Activated CD8-positive, alpha-beta T cell treated with anti-CD3 and anti-CD28 coated beads for 36 hours (primary cell): ENCODE measurements around the gene BRINP1. TPM values are rescaled to one million over a fixed set of nuclear protein-coding genes. Genes with fewer than 3 reads are reported as not detected.

Experiments used
- ATAC-seq: fragments of 200-7000 bp; cut with Tn5 transposase; one replicate; pipeline ENCODE4 v1.10.0; 2021; ENCODE audit warnings: mild to moderate bottlenecking, moderate library complexity
- CTCF ChIA-PET: fragments of 350-600 bp; sonication (Branson Sonifier 250); formaldehyde crosslinking; loops from one replicate; lab custom pipeline; 2021; ENCODE audit warnings: antibody characterized with exemption; lab: Charles Lee
- POLR2A ChIA-PET: fragments of 350-600 bp; sonication (Branson Sonifier 250); formaldehyde crosslinking; loops from one replicate; lab custom pipeline; 2021; ENCODE audit warnings: antibody characterized with exemption; lab: Charles Lee
- DNase-seq: peaks from one replicate; pipeline ENCODE4 v3.0.0-alpha.2; 2020
- H3K27ac Mint-ChIP-seq: one replicate; pipeline ENCODE4 v1.8.0; 2021; ENCODE audit warnings: mild to moderate bottlenecking, mixed read lengths
- H3K27me3 Mint-ChIP-seq: one replicate; pipeline ENCODE4 v1.8.0; 2021; ENCODE audit warnings: mixed read lengths
- H3K36me3 Mint-ChIP-seq: one replicate; pipeline ENCODE4 v1.8.0; 2021; ENCODE audit warnings: low read depth, mixed read lengths
- H3K4me1 Mint-ChIP-seq: one replicate; pipeline ENCODE4 v1.8.0; 2021; ENCODE audit warnings: low read depth, mixed read lengths
- H3K4me3 Mint-ChIP-seq: one replicate; pipeline ENCODE4 v1.8.0; 2021; ENCODE audit warnings: mild to moderate bottlenecking, moderate library complexity, mixed read lengths
- H3K9me3 Mint-ChIP-seq: one replicate; pipeline ENCODE4 v1.8.0; 2021; ENCODE audit warnings: mixed read lengths
- intact Hi-C: fragments of 100-400 bp; cut with micrococcal nuclease; formaldehyde crosslinking; loops from one replicate; pipeline ENCODE4 v1.10.0; 2022
- total RNA-seq, 2 experiments: library from RNA; stranded (reverse); gene quantifications; one replicate each; pipeline ENCODE4 v1.2.3, GENCODE V29; 2021
- TF ChIP-seq, protein P1 (sequence below): fragments of 200-600 bp; IDR thresholded peaks from one replicate; pipeline ENCODE4 v1.8.0; 2022; ENCODE audit warnings: antibody characterized with exemption, mild to moderate bottlenecking

Gene BRINP1
- total RNA-seq, 2 experiments from 2014 or later = not detected

DNA sequence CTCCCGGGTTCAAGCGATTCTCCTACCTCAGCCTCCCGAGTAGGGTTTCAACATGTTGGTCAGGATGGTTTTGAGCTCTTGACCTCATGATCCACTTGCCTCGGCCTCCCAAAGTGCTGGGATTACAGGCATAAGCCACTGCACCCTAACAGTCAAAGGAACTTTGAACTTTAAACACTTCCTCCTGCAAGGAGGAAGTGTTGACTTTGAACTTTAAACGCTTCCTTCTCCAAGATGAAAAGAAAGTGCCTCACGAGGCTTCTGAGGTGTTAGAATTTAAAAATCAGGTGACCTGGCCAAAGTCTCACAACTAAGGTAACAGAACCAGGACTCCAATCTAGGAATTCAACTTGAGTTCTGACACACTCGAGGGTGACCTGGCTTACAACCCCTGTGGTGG lies 150.9 kb downstream of the BRINP1 start:
- intact Hi-C loops = no loop called here
- ATAC-seq (no peak), DNase-seq (no peak)
- CTCF ChIA-PET = no interaction called here
- Mint-ChIP-seq H3K4me3 (no peak overlapping the region), H3K36me3 (no peaks in the 10 kb centered on the region), H3K4me1 (no peaks in the 10 kb centered on the region), H3K9me3 (peaks cover 8% of the 10 kb centered on the region), H3K27ac (no peak overlapping the region), H3K27me3 (no peaks in the 10 kb centered on the region)
- POLR2A ChIA-PET = no interaction called here
- TF ChIP-seq, protein P1, sequence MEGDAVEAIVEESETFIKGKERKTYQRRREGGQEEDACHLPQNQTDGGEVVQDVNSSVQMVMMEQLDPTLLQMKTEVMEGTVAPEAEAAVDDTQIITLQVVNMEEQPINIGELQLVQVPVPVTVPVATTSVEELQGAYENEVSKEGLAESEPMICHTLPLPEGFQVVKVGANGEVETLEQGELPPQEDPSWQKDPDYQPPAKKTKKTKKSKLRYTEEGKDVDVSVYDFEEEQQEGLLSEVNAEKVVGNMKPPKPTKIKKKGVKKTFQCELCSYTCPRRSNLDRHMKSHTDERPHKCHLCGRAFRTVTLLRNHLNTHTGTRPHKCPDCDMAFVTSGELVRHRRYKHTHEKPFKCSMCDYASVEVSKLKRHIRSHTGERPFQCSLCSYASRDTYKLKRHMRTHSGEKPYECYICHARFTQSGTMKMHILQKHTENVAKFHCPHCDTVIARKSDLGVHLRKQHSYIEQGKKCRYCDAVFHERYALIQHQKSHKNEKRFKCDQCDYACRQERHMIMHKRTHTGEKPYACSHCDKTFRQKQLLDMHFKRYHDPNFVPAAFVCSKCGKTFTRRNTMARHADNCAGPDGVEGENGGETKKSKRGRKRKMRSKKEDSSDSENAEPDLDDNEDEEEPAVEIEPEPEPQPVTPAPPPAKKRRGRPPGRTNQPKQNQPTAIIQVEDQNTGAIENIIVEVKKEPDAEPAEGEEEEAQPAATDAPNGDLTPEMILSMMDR = no peak

DNA sequence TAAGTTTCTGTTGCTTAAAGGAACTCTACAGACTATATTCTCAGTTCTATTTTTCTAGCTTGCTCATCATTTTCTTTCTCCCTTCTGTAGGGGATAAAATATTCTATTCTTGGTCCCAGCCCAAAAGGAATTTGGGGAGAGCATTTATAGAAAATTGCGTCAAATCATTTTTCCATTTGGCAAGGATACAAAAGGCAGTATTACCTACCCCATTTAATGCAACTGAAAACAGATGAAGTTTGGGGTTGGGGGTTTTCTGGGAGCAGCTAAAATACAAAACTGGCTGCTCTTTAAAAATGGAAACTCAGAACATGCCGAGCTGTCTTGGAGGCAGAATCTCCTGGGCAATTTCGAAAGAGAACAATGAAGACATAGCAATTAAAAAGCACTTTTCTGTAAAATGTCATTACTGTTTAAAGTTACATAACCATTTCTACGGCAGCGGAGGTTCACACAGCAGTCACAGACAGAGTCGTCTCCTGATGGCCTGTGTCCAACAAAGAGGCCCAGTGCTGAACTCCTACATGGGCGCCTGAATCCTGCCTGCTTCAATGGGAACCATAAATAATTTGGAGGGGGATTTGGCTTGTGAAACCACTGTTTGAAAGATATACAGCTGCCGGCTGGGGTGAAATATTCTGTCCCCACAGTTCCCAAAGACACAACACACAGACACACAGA lies 152.4 kb downstream of the BRINP1 start:
- CTCF ChIA-PET = no interaction called here

DNA sequence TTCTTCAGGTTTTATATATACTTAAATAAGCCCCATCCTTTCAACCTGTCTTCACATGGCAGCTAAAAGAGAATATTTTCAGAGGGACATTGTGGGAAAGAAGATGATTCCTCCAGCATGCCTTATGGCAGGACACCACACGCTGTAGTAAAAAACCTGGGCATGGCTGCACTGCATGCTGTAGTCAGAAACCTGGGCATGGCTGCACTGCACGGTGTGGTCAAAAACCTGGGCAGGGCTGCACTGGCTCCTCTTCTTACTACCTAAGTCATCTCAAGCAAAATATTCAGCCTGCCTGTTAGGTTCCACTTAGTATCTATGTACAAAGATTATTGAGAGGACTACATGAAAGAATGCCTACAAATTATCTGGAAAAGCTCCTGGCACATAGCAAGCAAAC lies 153.6 kb downstream of the BRINP1 start:
- no peak overlapping the region for H3K27ac Mint-ChIP-seq
- DNase-seq = no peak
- H3K27me3 Mint-ChIP-seq = no peaks in the 10 kb centered on the region
- no peaks in the 10 kb centered on the region for H3K36me3 Mint-ChIP-seq
- POLR2A ChIA-PET = no interaction called here
- H3K4me3 Mint-ChIP-seq = no peak overlapping the region
- H3K9me3 Mint-ChIP-seq = peaks cover 8% of the 10 kb centered on the region
- H3K4me1 Mint-ChIP-seq = no peaks in the 10 kb centered on the region
- TF ChIP-seq, protein P1 = no peak
- CTCF ChIA-PET = no interaction called here
- intact Hi-C loops = no loop called here
- no peak for ATAC-seq

More for the DNA sequence above, 152.4 kb downstream of the BRINP1 start:
- H3K27me3 Mint-ChIP-seq = no peaks in the 10 kb centered on the region
- POLR2A ChIA-PET = no interaction called here
- peaks cover 8% of the 10 kb centered on the region for H3K9me3 Mint-ChIP-seq
- TF ChIP-seq, protein P1 = no peak
- H3K36me3 Mint-ChIP-seq = no peaks in the 10 kb centered on the region
- H3K27ac Mint-ChIP-seq = no peak overlapping the region
- intact Hi-C loops = no loop called here
- DNase-seq = no peak
- no peaks in the 10 kb centered on the region for H3K4me1 Mint-ChIP-seq
- ATAC-seq = no peak
- H3K4me3 Mint-ChIP-seq = no peak overlapping the region

DNA sequence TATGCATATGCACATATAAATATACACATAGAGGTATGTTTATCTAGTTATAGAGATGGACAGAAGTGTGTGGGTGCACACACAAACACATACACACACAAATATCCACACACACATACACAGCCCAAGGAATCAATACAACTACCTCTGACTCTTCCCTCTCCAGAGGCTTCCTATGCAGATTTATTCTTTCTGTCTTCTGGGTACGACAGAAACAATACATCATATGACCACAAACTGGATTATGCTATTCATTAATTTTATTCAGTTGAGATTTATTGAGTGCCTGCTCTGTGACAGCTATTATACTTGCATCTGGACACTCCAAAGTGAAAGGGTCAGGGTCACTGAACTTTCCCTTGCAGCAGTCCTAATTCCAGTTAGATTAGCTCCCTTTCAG lies 155.8 kb downstream of the BRINP1 start:
- Mint-ChIP-seq H3K27me3 (no peaks in the 10 kb centered on the region), H3K4me3 (no peak overlapping the region), H3K36me3 (no peaks in the 10 kb centered on the region), H3K9me3 (peaks cover 2% of the 10 kb centered on the region), H3K27ac (no peak overlapping the region), H3K4me1 (no peaks in the 10 kb centered on the region)
- intact Hi-C loops = no loop called here
- ChIA-PET POLR2A (no interaction called here), CTCF (no interaction called here)
- DNase-seq (no peak), ATAC-seq (no peak)
- TF ChIP-seq, protein P1 = no peak

DNA sequence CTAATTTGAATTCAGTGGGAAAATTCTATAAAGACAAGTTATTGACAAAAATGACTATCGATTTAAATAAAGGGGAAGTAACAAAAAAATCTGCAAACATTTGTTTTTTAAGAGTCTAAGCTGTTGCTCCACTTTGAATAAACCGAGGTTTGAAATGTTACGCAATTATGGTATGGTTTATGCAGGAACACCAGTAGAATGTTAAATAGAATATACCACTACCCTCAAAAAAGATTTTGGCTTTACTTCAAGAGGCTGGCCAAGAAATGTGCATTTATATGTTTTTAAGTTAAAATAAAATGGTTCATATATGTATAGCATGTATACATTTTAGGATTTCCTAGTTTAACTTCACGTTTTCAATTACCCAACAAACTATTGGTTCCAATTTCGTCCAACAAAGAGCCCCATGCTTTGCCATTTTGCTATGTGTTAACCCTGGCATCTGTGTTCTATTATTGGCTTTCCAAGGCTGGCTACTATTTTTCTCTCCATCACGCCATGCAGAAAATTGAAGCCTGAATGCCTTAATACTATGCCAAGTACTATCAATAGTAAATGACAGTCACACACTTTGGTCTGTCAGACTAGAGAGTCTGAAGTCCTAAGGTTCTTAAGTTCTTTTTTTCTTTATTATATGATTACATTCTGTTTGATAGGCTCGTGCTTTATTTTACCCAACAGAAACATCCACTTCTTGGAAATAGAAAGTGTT lies 171.2 kb downstream of the BRINP1 start:
- Mint-ChIP-seq H3K36me3 (no peaks in the 10 kb centered on the region), H3K4me1 (no peaks in the 10 kb centered on the region), H3K9me3 (no peaks in the 10 kb centered on the region), H3K27ac (no peak overlapping the region), H3K27me3 (no peaks in the 10 kb centered on the region), H3K4me3 (no peak overlapping the region)
- ChIA-PET CTCF (no interaction called here), POLR2A (no interaction called here)
- DNase-seq = no peak
- intact Hi-C loops = no loop called here
- TF ChIP-seq, protein P1 = no peak
- ATAC-seq = no peak
